Lower leg skin (tissue), 4 donors: ENCODE results near the gene HHEX. TPM values are rescaled to one million over a fixed set of nuclear protein-coding genes. Genes with fewer than 3 reads are reported as not detected.
A peak's percentile ranks its signal among the peaks of the same experiment; 100 is the strongest.

ENCODE experiments used
- DNase-seq, 2 donors: peaks; one replicate each; pipeline ENCODE4 v3.0.0-alpha.2; 2019; ENCODE audit warnings: low spot score in 2 of 2
- H3K4me3 ChIP-seq: fragments of 200-600 bp; sonication (generic); 2 replicates; pipeline ENCODE4 v1.5.1; 2017; ENCODE audit warnings: mild to moderate bottlenecking, low read depth; ENCODE audit not compliant: poor library complexity, severe bottlenecking
- POLR2A ChIP-seq, 2 donors: fragments of 450-650 bp; IDR thresholded peaks; one replicate each; pipeline ENCODE4 v1.6.1; 2016 to 2017; ENCODE audit warnings: antibody characterized with exemption in 2 of 2, mild to moderate bottlenecking in 1 of 2, moderate library complexity in 1 of 2
- WGBS, 2 donors: methylation state at CpG; one replicate each; pipeline ENCODE4 v1.1.5; 2018; 5-methylcytosine and 5-hydroxymethylcytosine counted together
- intact Hi-C: fragments of 100-400 bp; cut with DNase I; formaldehyde crosslinking; loops from one replicate; pipeline ENCODE4 v1.15.0; 2023; ENCODE audit warnings: low total_unique reads
- total RNA-seq, 4 donors: library from RNA; depleted of rRNA; stranded (reverse); fragments of >200 nt; gene quantifications; one replicate each; pipeline ENCODE4 v1.1.0, GENCODE V29; 2016
- TF ChIP-seq, protein P1 (sequence below), 3 donors: fragments of 450-650 bp; IDR thresholded peaks; one replicate each; pipeline ENCODE4 v1.5.1; 2016; ENCODE audit warnings: antibody characterized with exemption in 3 of 3, mild to moderate bottlenecking in 3 of 3, moderate library complexity in 2 of 3

The HHEX gene
- total RNA-seq, 4 donors from 2014 or later: 1.0 to 3.8 (median 2.7) TPM

DNA sequence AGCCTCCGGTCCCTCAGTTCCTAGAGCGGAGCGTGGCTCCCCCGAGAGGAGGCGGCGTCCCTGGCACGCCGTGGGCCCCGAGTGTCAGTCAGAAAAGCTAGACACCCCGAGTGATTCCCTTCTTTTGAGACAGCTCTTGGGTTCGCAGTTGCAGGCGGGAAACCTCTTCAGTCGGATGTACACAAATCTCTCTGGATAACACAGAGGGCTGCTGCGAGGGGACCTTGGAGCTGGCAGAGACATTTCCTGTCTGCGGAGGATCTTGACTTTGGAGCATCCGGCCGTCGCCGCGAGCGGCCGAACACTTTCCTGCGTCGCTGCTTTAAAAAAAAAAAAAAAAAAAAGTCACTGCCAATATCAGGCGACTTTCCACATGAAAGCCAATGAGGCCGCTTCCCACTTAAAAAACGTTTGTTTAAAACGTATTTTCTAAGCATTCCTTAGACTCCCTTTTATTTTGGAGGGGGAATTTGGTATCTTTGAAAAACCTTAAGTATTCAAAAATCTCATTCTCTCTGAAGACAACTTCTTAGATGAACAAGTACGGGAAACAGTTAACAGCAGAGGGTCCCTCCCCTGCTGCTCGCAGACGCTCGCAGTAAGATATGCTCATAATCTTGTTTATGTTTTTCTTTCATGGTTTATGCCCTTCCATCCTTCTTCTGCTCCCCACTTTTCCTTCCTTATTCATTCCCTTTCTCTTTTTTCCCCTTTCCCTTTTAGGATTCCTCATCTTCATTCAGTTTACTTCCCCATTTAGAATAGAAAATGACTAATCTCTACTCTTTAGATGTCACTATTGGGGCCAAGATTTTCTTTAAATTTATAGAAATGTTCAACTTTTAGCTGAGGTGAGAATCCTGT, 10.0 kb downstream of the HHEX start:
- intact Hi-C loops: no loop called here
- H3K4me3 ChIP-seq: peak overlapping the region; percentile 18
- 2% methylated on average over 31 to 32 of the region's 32 CpGs for WGBS, 2 donors
- DNase-seq: peak in 1 of 2 donors; percentile 88
- TF ChIP-seq POLR2A (IDR thresholded peaks at IDR 0.05): no peak
- TF ChIP-seq, protein P1, sequence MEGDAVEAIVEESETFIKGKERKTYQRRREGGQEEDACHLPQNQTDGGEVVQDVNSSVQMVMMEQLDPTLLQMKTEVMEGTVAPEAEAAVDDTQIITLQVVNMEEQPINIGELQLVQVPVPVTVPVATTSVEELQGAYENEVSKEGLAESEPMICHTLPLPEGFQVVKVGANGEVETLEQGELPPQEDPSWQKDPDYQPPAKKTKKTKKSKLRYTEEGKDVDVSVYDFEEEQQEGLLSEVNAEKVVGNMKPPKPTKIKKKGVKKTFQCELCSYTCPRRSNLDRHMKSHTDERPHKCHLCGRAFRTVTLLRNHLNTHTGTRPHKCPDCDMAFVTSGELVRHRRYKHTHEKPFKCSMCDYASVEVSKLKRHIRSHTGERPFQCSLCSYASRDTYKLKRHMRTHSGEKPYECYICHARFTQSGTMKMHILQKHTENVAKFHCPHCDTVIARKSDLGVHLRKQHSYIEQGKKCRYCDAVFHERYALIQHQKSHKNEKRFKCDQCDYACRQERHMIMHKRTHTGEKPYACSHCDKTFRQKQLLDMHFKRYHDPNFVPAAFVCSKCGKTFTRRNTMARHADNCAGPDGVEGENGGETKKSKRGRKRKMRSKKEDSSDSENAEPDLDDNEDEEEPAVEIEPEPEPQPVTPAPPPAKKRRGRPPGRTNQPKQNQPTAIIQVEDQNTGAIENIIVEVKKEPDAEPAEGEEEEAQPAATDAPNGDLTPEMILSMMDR (IDR thresholded peaks at IDR 0.05): no peak

DNA sequence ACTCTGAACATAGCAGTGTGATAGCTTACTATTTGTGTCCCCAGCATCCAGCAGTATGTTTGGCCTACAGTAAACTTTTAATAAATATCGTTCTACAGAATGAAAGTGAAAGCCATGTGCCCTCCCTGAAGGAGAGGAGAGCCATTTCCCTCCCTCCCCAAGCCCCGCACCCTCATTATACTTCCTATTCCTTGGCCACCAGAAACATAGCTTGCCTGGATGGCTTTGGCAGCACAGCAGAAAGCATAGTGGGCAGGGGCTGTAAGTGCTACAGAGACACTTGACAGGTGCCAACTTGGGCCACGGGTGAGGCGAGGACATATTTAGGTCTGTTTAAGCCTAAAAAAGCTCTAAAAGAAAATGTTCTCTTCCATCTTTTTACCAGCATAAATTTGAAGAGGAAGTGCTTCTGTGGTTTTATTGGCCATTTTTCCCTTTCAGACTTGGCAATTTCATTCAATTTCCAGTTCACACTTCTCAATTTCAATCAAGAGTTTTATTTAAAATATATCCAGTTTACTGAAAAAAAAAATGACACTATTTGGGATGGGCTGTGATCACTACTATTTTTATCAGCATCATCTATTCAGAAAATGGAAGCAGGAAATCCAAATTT, 12.7 kb downstream of the HHEX start:
- no peak for TF ChIP-seq POLR2A (IDR thresholded peaks at IDR 0.05)
- TF ChIP-seq, protein P1 (IDR thresholded peaks at IDR 0.05): no peak
- WGBS, 2 donors: 69 to 80% methylated on average over 4 of the region's 4 CpGs
- intact Hi-C loops: no loop called here
- no peak for DNase-seq
- no peak overlapping the region for H3K4me3 ChIP-seq

DNA sequence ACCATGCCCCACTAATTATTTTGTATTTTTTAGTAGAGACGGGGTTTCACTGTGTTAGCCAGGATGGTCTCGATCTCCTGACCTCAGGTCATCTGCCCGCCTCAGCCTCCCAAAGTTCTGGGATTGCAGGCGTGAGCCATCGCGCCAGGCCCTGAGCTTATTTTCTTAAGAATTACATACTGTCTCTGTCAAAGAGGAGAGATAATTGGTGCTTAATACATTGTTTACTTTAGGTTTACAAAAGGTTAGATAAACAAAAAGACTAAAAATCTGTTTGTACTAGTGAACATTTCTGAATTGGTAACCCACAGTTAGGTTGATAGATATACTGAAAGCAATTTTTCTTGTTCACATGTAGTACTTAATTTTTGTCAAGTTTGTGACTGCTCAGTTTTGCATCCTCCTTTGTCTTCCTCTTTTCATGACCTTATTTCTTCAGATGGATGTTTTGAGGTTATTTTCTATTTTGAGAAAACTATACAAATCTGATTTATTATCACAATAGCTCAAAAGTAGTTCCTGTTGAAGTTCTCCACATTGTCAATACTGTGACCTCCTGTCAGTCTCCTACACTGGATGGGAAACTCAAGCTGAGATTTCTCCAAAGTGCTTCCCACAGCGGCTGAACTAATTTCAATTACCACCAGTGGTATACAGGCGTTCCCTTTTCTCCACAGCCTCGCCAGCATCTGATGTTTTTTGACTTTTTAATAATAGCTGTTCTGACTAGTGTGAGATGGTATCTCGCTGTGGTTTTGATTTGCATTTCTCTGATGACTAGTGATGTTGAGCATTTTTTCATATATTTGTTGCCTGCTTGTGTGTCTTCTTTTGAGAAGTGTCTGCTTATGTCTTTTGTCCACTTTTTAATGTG, 22.5 kb downstream of the HHEX start:
- intact Hi-C loops: no loop called here
- WGBS, 2 donors: 79 to 82% methylated on average over 10 of the region's 10 CpGs
- DNase-seq: no peak
- TF ChIP-seq POLR2A (IDR thresholded peaks at IDR 0.05): no peak
- TF ChIP-seq, protein P1 (IDR thresholded peaks at IDR 0.05): no peak
- H3K4me3 ChIP-seq: no peak overlapping the region

GRCh38 chr10:92714152-92714845, 24.5 kb downstream of the HHEX start:
- DNase-seq: no peak
- no peak overlapping the region for H3K4me3 ChIP-seq
- WGBS, 2 donors: 83 to 84% methylated on average over 5 to 7 of the region's 7 CpGs
- TF ChIP-seq, protein P1 (IDR thresholded peaks at IDR 0.05): no peak
- no peak for TF ChIP-seq POLR2A (IDR thresholded peaks at IDR 0.05)
- intact Hi-C loops: no loop called here

DNA sequence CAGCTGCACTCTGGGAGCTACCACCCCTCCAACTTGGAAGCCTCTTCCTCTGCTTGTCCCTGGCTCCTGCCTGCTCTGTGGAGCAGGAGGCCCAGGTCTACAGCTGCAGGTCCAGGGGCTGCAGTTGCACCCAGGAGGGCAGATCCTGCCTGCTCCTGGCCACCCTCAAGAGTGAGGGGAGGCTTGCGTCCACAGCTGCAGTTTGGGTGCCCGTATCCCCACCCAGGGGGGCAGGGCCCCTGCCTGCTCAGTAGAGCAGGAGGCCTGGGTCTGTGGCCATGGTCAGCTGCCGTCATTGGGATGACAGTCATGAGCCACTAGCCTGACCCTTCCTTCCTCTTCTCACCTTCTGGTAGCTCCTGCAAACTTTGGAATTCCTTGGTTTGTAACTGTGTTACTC, 25.1 kb downstream of the HHEX start:
- TF ChIP-seq POLR2A (IDR thresholded peaks at IDR 0.05): no peak
- TF ChIP-seq, protein P1 (IDR thresholded peaks at IDR 0.05): no peak
- no peak for DNase-seq
- 90 to 92% methylated on average over 3 of the region's 3 CpGs for WGBS, 2 donors
- H3K4me3 ChIP-seq: no peak overlapping the region
- intact Hi-C loops: no loop called here
